Measurements from ENCODE around the gene TALDO1. TPM values are rescaled to one million over a fixed set of nuclear protein-coding genes. Genes with fewer than 3 reads are reported as not detected.

TALDO1 gene
- total and polyA plus RNA-seq, 3 experiments from 2014 or later = 184 to 246 (median 245) TPM

DNA sequence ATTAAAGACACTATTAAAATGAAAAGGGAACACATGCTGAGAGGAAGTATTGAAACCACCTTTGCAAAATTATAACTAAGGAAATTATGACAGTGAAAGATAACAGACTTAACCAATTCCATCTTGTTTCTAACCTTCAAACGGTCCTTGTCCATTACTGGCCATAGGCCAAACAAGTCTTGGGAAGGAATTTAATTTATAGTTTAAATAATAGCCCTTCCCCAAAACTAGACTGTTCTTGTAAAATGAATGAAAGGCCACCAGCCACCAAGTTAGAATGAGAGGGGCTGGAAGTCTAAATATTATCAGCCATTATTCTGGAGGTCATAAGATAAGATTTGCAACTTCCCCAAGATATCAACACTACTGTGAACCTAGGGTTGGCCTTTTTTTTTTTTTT is 1.8 kb upstream of the TALDO1 start:
- H3K9me3 ChIP-seq (ENCODE audit: low read length) = no peaks in the 10 kb centered on the region
- H3K27ac ChIP-seq (ENCODE audit: low read depth, low read length) = no peak overlapping the region
- Mint-ChIP-seq H3K4me3 (peak overlapping the region in 6 of 7 donors; percentile 13 to 75 (median 28)), H3K27ac (no peak overlapping the region), H3K4me1 (peaks cover 16 to 24% (median 24%) of the 10 kb centered on the region in 3 donors), H3K9me3 (no peaks in the 10 kb centered on the region), H3K36me3 (no peaks in the 10 kb centered on the region), H3K27me3 (no peaks in the 10 kb centered on the region)
- H3K36me3 ChIP-seq (ENCODE audit: insufficient read depth, low read length) = no peaks in the 10 kb centered on the region
- ChIA-PET POLR2A (interaction anchor here (1.2 kb wide), 1 partner anchor 11 kb away, joined by 3 read pairs; no protein-coding TSS in a partner anchor), CTCF (no interaction called here)
- DNase-seq = no peak
- no peak overlapping the region for H3K4me3 ChIP-seq (ENCODE audit: low read length)
- H3K4me1 ChIP-seq (ENCODE audit: insufficient read depth, low read length) = peaks cover 13% of the 10 kb centered on the region
- H3K27me3 ChIP-seq (ENCODE audit: insufficient read depth, low read length, poor library complexity, severe bottlenecking) = no peaks in the 10 kb centered on the region

- ChIA-PET CTCF (interaction anchor here (0.6 to 2.7 kb wide), 6 partner anchors 8 to 111 kb away, joined by 4 to 9 read pairs (median 6); partner anchors contain the start of genes DEAF1 and TMEM80), POLR2A (interaction anchor here (1.2 to 2.0 kb wide), 3 partner anchors 10 to 30 kb away, joined by 3 to 7 read pairs (median 5); no protein-coding TSS in a partner anchor)
- peak in 1 of 5 donors; percentile 66 for DNase-seq
- Mint-ChIP-seq H3K36me3 (no peaks in the 10 kb centered on the region), H3K9me3 (no peaks in the 10 kb centered on the region), H3K4me3 (peak overlapping the region; percentile 84 to 92 (median 85)), H3K27me3 (no peaks in the 10 kb centered on the region), H3K27ac (peak overlapping the region in 7 of 8 donors; percentile 14 to 84 (median 64)), H3K4me1 (peaks cover 16 to 24% (median 24%) of the 10 kb centered on the region in 3 donors)
- H3K27me3 ChIP-seq (ENCODE audit: insufficient read depth, low read length, poor library complexity, severe bottlenecking) = no peaks in the 10 kb centered on the region
- no peaks in the 10 kb centered on the region for H3K9me3 ChIP-seq (ENCODE audit: low read length)
- peaks cover 13% of the 10 kb centered on the region for H3K4me1 ChIP-seq (ENCODE audit: insufficient read depth, low read length)
- H3K36me3 ChIP-seq (ENCODE audit: insufficient read depth, low read length) = no peaks in the 10 kb centered on the region
- peak overlapping the region; percentile 60 for H3K4me3 ChIP-seq (ENCODE audit: low read length)
- H3K27ac ChIP-seq (ENCODE audit: low read depth, low read length) = peak overlapping the region; percentile 93
Observed at GRCh38 chr11:746289-747157, 741 bp upstream of the TALDO1 start.

- Histone ChIP-seq H3K36me3 (ENCODE audit: insufficient read depth, low read length) (no peaks in the 10 kb centered on the region), H3K27me3 (ENCODE audit: insufficient read depth, low read length, poor library complexity, severe bottlenecking) (no peaks in the 10 kb centered on the region), H3K4me3 (ENCODE audit: low read length) (peak overlapping the region; percentile 69), H3K9me3 (ENCODE audit: low read length) (no peaks in the 10 kb centered on the region), H3K27ac (ENCODE audit: low read depth, low read length) (peak overlapping the region; percentile 93), H3K4me1 (ENCODE audit: insufficient read depth, low read length) (peaks cover 13% of the 10 kb centered on the region)
- CTCF ChIA-PET = interaction anchor here (1.3 to 2.7 kb wide), 8 partner anchors 10 to 229 kb away, joined by 4 to 9 read pairs (median 6); no protein-coding TSS in a partner anchor
- H3K4me3 Mint-ChIP-seq = peak overlapping the region; percentile 76 to 90 (median 84)
- peaks cover 19 to 30% (median 24%) of the 10 kb centered on the region in 3 donors for H3K4me1 Mint-ChIP-seq
- POLR2A ChIA-PET = interaction anchor here (1.2 to 2.0 kb wide), 3 partner anchors 22 to 49 kb away, joined by 4 to 7 read pairs (median 5); no protein-coding TSS in a partner anchor
- H3K36me3 Mint-ChIP-seq = peaks cover 0 to 9% (median 0%) of the 10 kb centered on the region in 3 donors
- no peaks in the 10 kb centered on the region for H3K27me3 Mint-ChIP-seq
- H3K9me3 Mint-ChIP-seq = no peaks in the 10 kb centered on the region
- H3K27ac Mint-ChIP-seq = peak overlapping the region in 6 of 8 donors; percentile 42 to 72 (median 59)
- no peak for DNase-seq
Observed at GRCh38 chr11:748007-748359, 719 bp downstream of the TALDO1 start.

DNA sequence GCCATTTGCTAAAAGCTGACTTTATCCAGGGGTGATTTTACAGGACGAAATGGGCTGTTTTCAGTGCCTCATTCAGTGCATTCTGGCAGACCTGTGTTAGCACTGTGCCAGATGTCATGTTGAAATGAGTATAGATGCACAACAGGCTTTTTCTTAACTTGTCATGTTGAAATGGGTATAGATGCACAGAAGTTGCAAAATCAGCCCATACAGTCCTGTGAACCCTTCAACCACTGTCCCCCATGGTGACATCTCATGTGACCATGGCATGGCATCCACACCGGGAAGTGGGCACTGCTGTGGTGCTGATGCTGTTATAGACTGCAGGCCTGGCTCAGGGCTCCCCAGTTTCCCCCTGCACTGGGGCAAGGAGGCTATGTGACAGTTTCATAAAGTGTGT is 2.5 kb downstream of the TALDO1 start:
- Histone ChIP-seq H3K4me3 (ENCODE audit: low read length) (no peak overlapping the region), H3K9me3 (ENCODE audit: low read length) (no peaks in the 10 kb centered on the region), H3K4me1 (ENCODE audit: insufficient read depth, low read length) (peaks cover 13% of the 10 kb centered on the region), H3K27me3 (ENCODE audit: insufficient read depth, low read length, poor library complexity, severe bottlenecking) (no peaks in the 10 kb centered on the region), H3K36me3 (ENCODE audit: insufficient read depth, low read length) (no peaks in the 10 kb centered on the region), H3K27ac (ENCODE audit: low read depth, low read length) (peak overlapping the region; percentile 93)
- ChIA-PET POLR2A (interaction anchor here (0.8 kb wide), 1 partner anchor 24 kb away, joined by 5 read pairs; no protein-coding TSS in a partner anchor), CTCF (interaction anchor here (0.7 to 1.5 kb wide), 3 partner anchors 16 to 27 kb away, joined by 3 to 5 read pairs (median 4); no protein-coding TSS in a partner anchor)
- H3K4me1 Mint-ChIP-seq = peaks cover 19 to 30% (median 24%) of the 10 kb centered on the region in 3 donors
- H3K9me3 Mint-ChIP-seq = no peaks in the 10 kb centered on the region
- H3K27ac Mint-ChIP-seq = peak overlapping the region in 4 of 8 donors; percentile 9 to 47 (median 16)
- peaks cover 0 to 10% (median 0%) of the 10 kb centered on the region in 3 donors for H3K36me3 Mint-ChIP-seq
- no peaks in the 10 kb centered on the region for H3K27me3 Mint-ChIP-seq
- DNase-seq = no peak
- H3K4me3 Mint-ChIP-seq = peak overlapping the region in 6 of 7 donors; percentile 17 to 72 (median 40)

GRCh38 chr11:760236-760635 is 13.0 kb downstream of the TALDO1 start:
- H3K4me1 ChIP-seq (ENCODE audit: insufficient read depth, low read length) = no peaks in the 10 kb centered on the region
- Mint-ChIP-seq H3K4me1 (no peaks in the 10 kb centered on the region), H3K4me3 (no peak overlapping the region), H3K27ac (peak overlapping the region in 1 of 8 donors; percentile 9), H3K27me3 (no peaks in the 10 kb centered on the region), H3K36me3 (peaks cover 0 to 66% (median 9%) of the 10 kb centered on the region in 3 donors), H3K9me3 (no peaks in the 10 kb centered on the region)
- no peak overlapping the region for H3K27ac ChIP-seq (ENCODE audit: low read depth, low read length)
- peaks cover 38% of the 10 kb centered on the region for H3K36me3 ChIP-seq (ENCODE audit: insufficient read depth, low read length)
- H3K4me3 ChIP-seq (ENCODE audit: low read length) = no peak overlapping the region
- DNase-seq = no peak
- ChIA-PET POLR2A (no interaction called here), CTCF (interaction anchor here (2.3 kb wide), 1 partner anchor 12 kb away, joined by 7 read pairs; the partner anchor contains the start of gene TALDO1)
- no peaks in the 10 kb centered on the region for H3K9me3 ChIP-seq (ENCODE audit: low read length)
- H3K27me3 ChIP-seq (ENCODE audit: insufficient read depth, low read length, poor library complexity, severe bottlenecking) = no peaks in the 10 kb centered on the region

- ChIA-PET POLR2A (interaction anchor here (0.6 kb wide), 1 partner anchor 304 kb away, joined by 3 read pairs; no protein-coding TSS in a partner anchor), CTCF (interaction anchor here (1.3 to 1.8 kb wide), 2 partner anchors 14 to 36 kb away, joined by 4 to 6 read pairs; partner anchors contain the start of gene TALDO1)
- H3K4me1 ChIP-seq (ENCODE audit: insufficient read depth, low read length) = no peaks in the 10 kb centered on the region
- H3K36me3 ChIP-seq (ENCODE audit: insufficient read depth, low read length) = peaks cover 38% of the 10 kb centered on the region
- no peaks in the 10 kb centered on the region for H3K9me3 ChIP-seq (ENCODE audit: low read length)
- H3K27ac Mint-ChIP-seq = peak overlapping the region in 1 of 8 donors; percentile 58
- no peaks in the 10 kb centered on the region for H3K27me3 Mint-ChIP-seq
- H3K27me3 ChIP-seq (ENCODE audit: insufficient read depth, low read length, poor library complexity, severe bottlenecking) = no peaks in the 10 kb centered on the region
- H3K4me1 Mint-ChIP-seq = no peaks in the 10 kb centered on the region
- H3K27ac ChIP-seq (ENCODE audit: low read depth, low read length) = no peak overlapping the region
- DNase-seq = no peak
- no peak overlapping the region for H3K4me3 Mint-ChIP-seq
- H3K4me3 ChIP-seq (ENCODE audit: low read length) = no peak overlapping the region
- H3K9me3 Mint-ChIP-seq = no peaks in the 10 kb centered on the region
- peaks cover 0 to 67% (median 9%) of the 10 kb centered on the region in 3 donors for H3K36me3 Mint-ChIP-seq
Observed at GRCh38 chr11:761526-762108, 14.4 kb downstream of the TALDO1 start.

- peaks cover 0 to 66% (median 4%) of the 10 kb centered on the region in 3 donors for H3K36me3 Mint-ChIP-seq
- H3K4me1 Mint-ChIP-seq = no peaks in the 10 kb centered on the region
- Histone ChIP-seq H3K4me3 (ENCODE audit: low read length) (no peak overlapping the region), H3K36me3 (ENCODE audit: insufficient read depth, low read length) (peaks cover 34% of the 10 kb centered on the region), H3K27ac (ENCODE audit: low read depth, low read length) (no peak overlapping the region), H3K4me1 (ENCODE audit: insufficient read depth, low read length) (no peaks in the 10 kb centered on the region), H3K27me3 (ENCODE audit: insufficient read depth, low read length, poor library complexity, severe bottlenecking) (no peaks in the 10 kb centered on the region), H3K9me3 (ENCODE audit: low read length) (no peaks in the 10 kb centered on the region)
- no peaks in the 10 kb centered on the region for H3K27me3 Mint-ChIP-seq
- H3K4me3 Mint-ChIP-seq = no peak overlapping the region
- no peak for DNase-seq
- ChIA-PET POLR2A (no interaction called here), CTCF (interaction anchor here (1.3 to 1.8 kb wide), 2 partner anchors 15 to 37 kb away, joined by 4 to 6 read pairs; partner anchors contain the start of gene TALDO1)
- H3K27ac Mint-ChIP-seq = peak overlapping the region in 3 of 8 donors; percentile 46 to 64 (median 58)
- H3K9me3 Mint-ChIP-seq = no peaks in the 10 kb centered on the region
Observed at GRCh38 chr11:762421-763072, 15.3 kb downstream of the TALDO1 start.
